HL-60 (cell line): Measurements from ENCODE around the gene FLAD1.

Experiments
- DNase-seq, 2 experiments: peaks; one replicate each; pipeline ENCODE4 v3.0.0-alpha.2; 2010 to 2020; ENCODE audit warnings: low read depth in 1 of 2, low spot score in 1 of 2
- H3K27ac ChIP-seq: fragments of 250-450 bp; sonication (Bioruptor Pico); replicated peaks from 2 replicates; pipeline ENCODE4 v1.5.1; 2020; ENCODE audit warnings: mild to moderate bottlenecking, moderate library complexity
- H3K27me3 ChIP-seq: fragments of 250-450 bp; sonication (Bioruptor Pico); 2 replicates; pipeline ENCODE4 v1.5.1; 2021; ENCODE audit warnings: mild to moderate bottlenecking, moderate library complexity; ENCODE audit not compliant: insufficient read depth, poor library complexity, severe bottlenecking
- H3K4me3 ChIP-seq: replicated peaks from 2 replicates; pipeline ENCODE4 v1.5.1; 2011; ENCODE audit warnings: mild to moderate bottlenecking, control low read depth, low read length; ENCODE audit not compliant: insufficient read depth
- GABPA ChIP-seq: IDR thresholded peaks from 2 replicates; pipeline ENCODE4 v1.6.1; 2012; ENCODE audit warnings: low read depth
- POLR2AphosphoS5 ChIP-seq: IDR thresholded peaks from 2 replicates; pipeline ENCODE4 v1.6.1; 2012; ENCODE audit warnings: low read depth
- SPI1 ChIP-seq: IDR thresholded peaks from 2 replicates; pipeline ENCODE4 v1.6.1; 2012; ENCODE audit warnings: low read depth, mild to moderate bottlenecking, borderline replicate concordance
- TF ChIP-seq, protein P1 (sequence below): IDR thresholded peaks from one replicate; pipeline ENCODE4 v1.5.1; 2011; ENCODE audit warnings: low read length, control low read depth, inconsistent platforms; ENCODE audit not compliant: insufficient read depth
- TF ChIP-seq, protein P2 (sequence below): IDR thresholded peaks from 2 replicates; pipeline ENCODE4 v1.6.1; 2012; ENCODE audit warnings: low read depth; ENCODE audit not compliant: insufficient replicate concordance

FLAD1 gene

DNA sequence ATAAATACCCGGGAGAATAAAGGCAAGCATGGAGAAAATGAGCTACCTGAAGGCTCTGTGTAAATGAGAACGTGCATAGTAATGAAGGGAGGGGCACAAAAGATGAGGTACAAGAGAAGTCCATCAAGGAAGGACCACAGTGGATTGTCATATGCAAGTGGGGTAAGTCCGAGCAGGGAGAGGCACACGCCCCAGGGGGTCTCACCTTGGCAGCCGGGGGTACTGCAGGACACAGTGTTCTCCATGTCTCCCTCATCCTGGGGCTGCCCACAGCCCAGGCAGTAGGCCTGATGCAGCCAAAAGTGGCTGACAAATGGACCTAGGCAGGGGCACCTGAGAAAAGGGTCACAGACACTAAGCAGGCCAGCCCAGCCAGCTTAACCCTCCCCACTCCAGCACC lies 40.5 kb downstream of the FLAD1 start:
- no peak for DNase-seq
- Histone ChIP-seq H3K27me3 (no peaks in the 10 kb centered on the region), H3K4me3 (no peak overlapping the region), H3K27ac (no peak overlapping the region)
- TF ChIP-seq SPI1 = no peak
- no peak for TF ChIP-seq GABPA
- no peak for TF ChIP-seq POLR2AphosphoS5
- TF ChIP-seq, protein P1, sequence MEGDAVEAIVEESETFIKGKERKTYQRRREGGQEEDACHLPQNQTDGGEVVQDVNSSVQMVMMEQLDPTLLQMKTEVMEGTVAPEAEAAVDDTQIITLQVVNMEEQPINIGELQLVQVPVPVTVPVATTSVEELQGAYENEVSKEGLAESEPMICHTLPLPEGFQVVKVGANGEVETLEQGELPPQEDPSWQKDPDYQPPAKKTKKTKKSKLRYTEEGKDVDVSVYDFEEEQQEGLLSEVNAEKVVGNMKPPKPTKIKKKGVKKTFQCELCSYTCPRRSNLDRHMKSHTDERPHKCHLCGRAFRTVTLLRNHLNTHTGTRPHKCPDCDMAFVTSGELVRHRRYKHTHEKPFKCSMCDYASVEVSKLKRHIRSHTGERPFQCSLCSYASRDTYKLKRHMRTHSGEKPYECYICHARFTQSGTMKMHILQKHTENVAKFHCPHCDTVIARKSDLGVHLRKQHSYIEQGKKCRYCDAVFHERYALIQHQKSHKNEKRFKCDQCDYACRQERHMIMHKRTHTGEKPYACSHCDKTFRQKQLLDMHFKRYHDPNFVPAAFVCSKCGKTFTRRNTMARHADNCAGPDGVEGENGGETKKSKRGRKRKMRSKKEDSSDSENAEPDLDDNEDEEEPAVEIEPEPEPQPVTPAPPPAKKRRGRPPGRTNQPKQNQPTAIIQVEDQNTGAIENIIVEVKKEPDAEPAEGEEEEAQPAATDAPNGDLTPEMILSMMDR = no peak
- TF ChIP-seq, protein P2, sequence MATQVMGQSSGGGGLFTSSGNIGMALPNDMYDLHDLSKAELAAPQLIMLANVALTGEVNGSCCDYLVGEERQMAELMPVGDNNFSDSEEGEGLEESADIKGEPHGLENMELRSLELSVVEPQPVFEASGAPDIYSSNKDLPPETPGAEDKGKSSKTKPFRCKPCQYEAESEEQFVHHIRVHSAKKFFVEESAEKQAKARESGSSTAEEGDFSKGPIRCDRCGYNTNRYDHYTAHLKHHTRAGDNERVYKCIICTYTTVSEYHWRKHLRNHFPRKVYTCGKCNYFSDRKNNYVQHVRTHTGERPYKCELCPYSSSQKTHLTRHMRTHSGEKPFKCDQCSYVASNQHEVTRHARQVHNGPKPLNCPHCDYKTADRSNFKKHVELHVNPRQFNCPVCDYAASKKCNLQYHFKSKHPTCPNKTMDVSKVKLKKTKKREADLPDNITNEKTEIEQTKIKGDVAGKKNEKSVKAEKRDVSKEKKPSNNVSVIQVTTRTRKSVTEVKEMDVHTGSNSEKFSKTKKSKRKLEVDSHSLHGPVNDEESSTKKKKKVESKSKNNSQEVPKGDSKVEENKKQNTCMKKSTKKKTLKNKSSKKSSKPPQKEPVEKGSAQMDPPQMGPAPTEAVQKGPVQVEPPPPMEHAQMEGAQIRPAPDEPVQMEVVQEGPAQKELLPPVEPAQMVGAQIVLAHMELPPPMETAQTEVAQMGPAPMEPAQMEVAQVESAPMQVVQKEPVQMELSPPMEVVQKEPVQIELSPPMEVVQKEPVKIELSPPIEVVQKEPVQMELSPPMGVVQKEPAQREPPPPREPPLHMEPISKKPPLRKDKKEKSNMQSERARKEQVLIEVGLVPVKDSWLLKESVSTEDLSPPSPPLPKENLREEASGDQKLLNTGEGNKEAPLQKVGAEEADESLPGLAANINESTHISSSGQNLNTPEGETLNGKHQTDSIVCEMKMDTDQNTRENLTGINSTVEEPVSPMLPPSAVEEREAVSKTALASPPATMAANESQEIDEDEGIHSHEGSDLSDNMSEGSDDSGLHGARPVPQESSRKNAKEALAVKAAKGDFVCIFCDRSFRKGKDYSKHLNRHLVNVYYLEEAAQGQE = no peak

DNA sequence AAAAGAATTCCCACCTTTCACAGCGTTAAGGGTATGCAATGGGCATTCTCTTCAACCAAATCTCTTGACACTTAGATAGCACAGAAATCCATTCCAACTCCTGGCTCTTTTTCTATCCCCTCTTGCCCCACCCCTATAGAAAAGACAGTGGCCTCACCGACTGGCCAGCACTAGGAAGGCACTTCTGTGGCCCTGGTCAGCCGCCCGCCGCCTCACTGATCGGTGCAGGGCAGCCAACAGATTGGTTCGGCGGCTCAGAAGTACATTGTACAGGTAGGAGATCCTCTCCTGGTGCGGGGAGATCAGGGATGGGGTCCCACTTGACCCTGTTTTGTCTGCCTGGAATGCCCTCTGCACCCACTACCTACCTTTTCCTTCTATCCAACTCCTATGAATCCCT lies 41.2 kb downstream of the FLAD1 start:
- no peak overlapping the region for H3K27ac ChIP-seq
- no peak overlapping the region for H3K4me3 ChIP-seq
- TF ChIP-seq POLR2AphosphoS5 (no peak), SPI1 (no peak), GABPA (no peak)
- TF ChIP-seq, protein P1 = no peak
- TF ChIP-seq, protein P2 = no peak
- no peak for DNase-seq
- no peaks in the 10 kb centered on the region for H3K27me3 ChIP-seq

DNA sequence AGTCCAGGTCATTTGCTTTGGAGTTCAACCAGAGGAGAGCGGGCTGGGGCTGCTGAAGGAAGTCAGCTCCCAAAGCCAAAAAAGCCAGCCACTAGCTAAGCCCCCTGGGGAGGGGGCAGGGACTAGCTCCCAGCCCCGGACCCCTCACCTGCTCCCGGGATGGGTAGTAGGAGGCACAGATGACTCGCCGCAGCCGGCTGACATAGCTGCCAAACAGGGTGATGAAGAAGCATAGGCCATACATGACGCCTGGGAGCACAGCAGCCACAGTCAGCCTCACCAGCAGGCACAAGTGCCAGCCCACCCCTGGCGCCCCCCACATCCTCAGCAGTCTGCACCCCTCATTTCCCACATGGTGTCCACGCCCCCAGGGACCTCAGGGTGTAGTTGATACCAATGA lies 43.0 kb downstream of the FLAD1 start:
- no peak for TF ChIP-seq SPI1
- TF ChIP-seq, protein P2 = no peak
- TF ChIP-seq POLR2AphosphoS5 = no peak
- TF ChIP-seq GABPA = no peak
- TF ChIP-seq, protein P1 = no peak
- H3K27me3 ChIP-seq = no peaks in the 10 kb centered on the region
- no peak overlapping the region for H3K4me3 ChIP-seq
- no peak for DNase-seq
- no peak overlapping the region for H3K27ac ChIP-seq
